G401.6 (cell line): ENCODE results near the gene CDCA7L.

Experiments used
- FAIRE-seq: peaks from 2 replicates; lab custom pipeline; 2012; peaks lifted over from hg19 to GRCh38; lab: Jason Lieb, UNC

Gene CDCA7L, protein sequence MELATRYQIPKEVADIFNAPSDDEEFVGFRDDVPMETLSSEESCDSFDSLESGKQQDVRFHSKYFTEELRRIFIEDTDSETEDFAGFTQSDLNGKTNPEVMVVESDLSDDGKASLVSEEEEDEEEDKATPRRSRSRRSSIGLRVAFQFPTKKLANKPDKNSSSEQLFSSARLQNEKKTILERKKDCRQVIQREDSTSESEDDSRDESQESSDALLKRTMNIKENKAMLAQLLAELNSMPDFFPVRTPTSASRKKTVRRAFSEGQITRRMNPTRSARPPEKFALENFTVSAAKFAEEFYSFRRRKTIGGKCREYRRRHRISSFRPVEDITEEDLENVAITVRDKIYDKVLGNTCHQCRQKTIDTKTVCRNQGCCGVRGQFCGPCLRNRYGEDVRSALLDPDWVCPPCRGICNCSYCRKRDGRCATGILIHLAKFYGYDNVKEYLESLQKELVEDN

DNA sequence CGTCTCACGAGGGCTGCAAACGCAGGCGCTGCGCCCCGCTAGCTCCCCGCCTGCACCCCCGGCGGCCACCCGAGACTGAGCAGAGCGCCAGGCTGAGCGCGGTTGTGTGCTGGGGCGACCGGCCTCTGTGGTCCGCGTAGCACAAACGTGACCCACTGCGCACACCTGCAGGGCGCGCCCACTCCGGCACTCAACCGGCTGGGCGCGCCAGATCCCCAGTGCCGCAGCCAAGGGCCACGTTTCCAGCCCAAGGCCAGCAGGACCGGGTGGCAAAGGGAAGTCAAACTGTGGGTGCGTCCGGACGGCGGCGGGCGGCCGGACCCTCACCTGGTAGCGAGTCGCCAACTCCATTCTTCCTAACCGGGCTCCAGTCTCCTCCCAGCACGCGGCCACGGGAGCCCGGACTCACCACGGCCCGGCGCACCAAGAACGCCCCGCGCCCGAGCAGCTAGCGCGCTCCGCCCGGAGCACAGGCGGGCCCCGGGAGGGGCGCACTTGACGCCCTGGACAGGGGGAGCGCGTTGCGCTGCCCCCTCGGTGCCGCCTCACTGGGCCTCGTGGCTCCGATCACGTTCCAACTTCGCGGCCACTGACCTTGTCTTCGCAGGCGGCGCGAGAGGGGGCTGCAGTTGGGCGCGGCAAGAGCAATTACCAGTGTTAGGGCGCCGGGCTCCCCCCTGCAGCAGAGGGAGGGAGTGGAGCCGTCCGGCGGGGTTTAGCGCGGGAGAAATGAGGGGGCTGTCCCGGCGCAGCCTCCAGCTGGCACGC lies at the start of gene CDCA7L:
Gene CDCA7L, minus strand, starts transcription at position 446 of the 768 bp plus-strand sequence. Its CDS starts 95 bp downstream, at position 351.
- FAIRE-seq = no peak

GRCh38 chr7:21986096-21986495 lies 40.4 kb upstream of the CDCA7L start:
- FAIRE-seq = no peak

DNA sequence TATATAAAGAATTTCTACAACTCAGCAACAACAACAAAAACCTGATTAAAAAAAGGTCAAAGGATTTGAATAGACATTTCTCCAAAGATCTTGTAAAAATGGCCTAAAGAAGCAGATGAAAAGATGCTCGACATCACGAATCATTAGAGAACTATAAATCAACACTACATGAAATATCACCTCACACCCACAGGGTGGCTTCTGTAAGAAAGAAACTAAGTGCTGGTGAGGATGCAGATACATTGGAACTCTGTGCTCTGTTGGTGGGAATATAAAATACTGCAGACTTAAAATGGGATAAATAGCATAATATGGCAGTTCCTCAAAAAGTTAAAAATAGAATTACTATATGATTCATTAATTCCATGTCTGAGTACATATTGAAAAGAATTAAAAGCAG lies 38.3 kb upstream of the CDCA7L start:
- no peak for FAIRE-seq

- no peak for FAIRE-seq
Observed at GRCh38 chr7:21983056-21983455, 37.4 kb upstream of the CDCA7L start.

DNA sequence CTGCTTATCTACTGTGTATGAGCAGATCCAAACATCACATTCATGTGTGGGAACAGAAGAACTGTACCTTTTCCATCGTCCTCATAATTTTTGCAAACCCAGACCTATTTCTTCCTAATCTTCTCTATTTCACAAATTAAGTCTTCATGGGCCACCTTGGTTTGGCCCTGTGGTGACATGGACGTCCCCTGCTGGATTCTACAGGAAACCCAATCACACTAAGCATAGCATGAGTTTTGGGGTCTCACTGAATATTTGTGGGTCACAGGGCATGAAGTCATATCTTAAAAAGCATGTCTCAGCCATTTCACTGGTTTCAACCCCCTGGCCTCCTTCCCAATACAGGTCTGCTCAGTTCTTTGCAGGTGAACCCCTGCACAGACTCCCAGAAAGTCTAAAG lies 35.8 kb upstream of the CDCA7L start:
- FAIRE-seq = no peak

- no peak for FAIRE-seq
Observed at GRCh38 chr7:21980926-21981500, 35.3 kb upstream of the CDCA7L start.

DNA sequence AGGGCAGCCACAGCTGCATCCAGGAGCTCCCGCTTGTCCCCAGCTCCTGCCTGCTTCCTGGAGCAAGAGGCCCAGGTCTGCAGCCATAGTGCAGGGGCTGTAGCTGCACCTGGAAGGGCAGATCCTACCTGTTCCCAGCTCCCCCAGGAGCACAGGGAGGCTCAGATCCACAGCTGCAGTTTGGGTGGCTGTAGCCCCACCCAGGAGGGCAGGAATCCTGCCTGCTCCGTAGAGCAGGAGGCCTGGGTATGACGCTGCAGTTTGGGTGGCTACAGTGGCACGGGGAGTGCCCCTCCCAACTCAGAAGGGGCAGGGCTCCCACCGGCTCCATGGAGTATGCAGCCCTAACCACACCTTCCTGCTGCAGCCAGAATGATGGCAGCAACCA lies 26.7 kb upstream of the CDCA7L start:
- FAIRE-seq = no peak

DNA sequence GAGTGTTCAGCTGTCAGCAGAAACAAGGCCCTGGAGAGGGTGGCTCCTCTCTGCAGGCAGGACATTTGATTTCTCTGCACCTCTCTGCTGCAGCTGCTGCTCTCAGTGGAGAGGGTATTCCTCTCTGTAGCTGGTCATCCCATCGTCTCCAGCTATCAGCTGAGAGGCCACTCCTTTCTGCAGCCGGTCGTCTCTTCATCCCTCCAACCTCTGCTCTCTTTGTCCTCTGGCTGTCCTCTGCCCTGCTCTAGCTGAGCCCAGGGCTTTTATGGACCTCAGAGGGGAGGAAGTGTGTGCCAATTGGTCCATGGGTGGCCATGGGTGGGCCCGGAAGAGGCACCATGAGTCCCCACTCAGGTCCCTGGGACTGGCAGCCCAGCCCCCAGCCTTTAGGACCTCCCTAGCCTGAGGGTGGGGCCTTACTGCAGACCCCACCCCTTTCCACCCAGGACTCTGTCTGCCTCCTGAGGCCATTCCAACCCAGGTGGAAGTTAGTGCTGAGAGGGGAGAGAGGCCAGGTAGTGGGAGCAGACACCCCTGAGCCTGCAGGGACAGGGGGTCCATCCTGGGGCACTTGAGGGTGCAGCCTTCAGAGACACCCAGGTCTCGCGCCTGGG lies 26.2 kb upstream of the CDCA7L start:
- FAIRE-seq = no peak

DNA sequence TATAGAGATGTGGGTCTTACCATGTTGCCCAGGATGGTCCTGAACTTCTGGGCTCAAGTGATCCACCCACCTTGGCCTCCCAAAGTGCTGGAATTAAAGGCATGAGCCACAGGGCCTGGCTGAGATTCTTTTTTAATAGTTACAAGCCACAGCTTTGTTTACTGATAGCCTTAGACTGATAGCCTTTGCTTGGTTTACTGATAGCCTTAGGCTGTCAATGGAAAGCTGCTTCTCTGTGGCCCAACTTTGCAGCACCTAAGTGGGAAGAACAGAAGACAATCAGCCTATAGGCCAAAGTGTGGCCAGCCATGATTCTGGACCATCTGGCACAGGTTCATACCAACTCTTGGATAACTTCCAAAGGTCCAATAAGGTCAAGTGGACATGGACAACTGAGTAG lies 24.1 kb upstream of the CDCA7L start:
- no peak for FAIRE-seq

- no peak for FAIRE-seq
Observed at GRCh38 chr7:21967598-21968003, 21.9 kb upstream of the CDCA7L start.

- FAIRE-seq = no peak
Observed at GRCh38 chr7:21966271-21966670, 20.6 kb upstream of the CDCA7L start.

DNA sequence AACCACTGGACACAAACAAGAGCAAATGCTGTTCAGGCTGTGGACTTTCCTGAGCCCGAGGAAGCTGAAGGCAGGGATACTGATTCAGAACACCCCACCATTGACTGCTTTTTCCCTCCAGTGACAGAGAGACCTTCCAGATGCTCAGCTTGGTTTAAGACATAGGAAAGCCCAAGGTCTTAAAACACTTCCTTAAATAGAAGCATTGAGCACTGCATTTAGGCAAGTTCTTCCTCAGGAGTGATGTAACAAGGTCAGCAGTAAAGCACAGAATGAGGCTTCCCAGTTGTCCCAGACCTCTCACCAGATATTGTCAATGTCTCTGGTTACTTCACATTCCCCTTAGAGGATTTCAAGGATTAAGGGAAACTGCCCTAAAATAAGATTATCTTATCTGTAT lies 19.6 kb upstream of the CDCA7L start:
- FAIRE-seq = no peak

DNA sequence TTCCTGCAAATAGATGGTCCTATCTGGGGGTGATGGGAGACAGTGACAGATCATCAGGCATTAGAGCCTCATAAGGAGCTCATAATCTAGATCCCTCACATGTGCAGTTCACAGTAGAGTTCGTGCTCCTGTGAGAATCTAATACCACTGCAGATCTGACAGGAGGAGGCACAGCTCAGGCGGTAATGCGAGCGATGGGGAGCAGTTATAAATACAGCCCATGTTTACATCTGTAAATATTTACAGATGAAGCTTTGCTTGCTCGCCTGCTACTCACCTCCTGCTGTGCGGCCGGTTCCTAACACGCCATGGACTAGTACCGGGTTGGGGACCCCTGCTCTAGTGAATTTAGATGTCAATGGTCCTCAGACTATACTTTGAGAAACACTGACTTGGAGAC lies 17.0 kb upstream of the CDCA7L start:
- no peak for FAIRE-seq

GRCh38 chr7:21960922-21961321 lies 15.2 kb upstream of the CDCA7L start:
- no peak for FAIRE-seq

DNA sequence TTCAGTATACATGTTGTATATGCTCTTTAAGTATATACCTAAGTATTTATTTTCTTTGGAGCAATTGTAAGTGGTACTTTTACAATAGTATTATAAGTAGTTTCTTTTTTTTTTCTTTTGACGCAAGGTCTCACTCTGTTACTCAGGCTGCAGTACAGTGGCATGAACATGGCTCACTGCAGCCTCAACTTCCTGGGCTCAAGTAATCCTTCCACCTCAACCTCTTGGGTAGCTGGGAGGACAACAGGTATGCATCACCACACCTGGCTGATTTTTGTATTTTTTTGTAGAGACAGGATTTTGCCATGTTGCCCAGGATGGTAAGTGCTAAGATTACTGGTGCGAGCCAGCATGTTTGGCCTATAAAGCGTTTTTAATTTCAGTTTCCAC lies 13.7 kb upstream of the CDCA7L start:
- no peak for FAIRE-seq

GRCh38 chr7:21953781-21954180 lies 8.1 kb upstream of the CDCA7L start:
- no peak for FAIRE-seq

DNA sequence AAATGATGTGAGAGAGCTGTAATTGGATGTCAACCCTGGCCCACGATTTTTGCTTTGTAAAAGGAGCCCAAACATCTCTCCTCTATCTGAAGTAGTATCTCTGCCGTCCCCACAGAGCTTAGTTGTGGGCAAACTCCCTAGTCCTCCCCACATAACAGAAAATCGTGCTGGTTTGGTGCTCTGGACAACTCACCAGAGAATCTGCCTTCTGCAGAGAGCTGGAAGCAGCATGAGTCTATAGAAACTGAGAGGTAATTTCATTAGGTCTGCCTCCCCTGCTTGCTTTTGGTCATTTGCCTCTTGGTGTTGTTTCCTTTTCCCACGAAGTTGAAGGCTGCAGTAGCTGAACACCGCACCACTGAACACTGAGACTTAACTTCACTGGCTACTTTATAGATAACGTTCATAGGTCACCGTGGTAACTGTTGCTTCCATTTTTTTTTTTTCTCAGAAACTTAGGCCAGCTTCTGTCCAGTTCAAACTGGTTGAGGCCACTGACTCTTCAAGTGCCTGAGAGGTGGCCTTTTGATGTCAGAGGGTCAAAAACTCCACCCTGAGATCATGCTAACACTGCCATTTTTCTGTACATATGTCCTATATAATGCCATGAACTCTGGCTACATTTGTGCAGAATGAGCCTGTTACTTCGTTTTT lies 3.3 kb upstream of the CDCA7L start:
- FAIRE-seq = no peak

DNA sequence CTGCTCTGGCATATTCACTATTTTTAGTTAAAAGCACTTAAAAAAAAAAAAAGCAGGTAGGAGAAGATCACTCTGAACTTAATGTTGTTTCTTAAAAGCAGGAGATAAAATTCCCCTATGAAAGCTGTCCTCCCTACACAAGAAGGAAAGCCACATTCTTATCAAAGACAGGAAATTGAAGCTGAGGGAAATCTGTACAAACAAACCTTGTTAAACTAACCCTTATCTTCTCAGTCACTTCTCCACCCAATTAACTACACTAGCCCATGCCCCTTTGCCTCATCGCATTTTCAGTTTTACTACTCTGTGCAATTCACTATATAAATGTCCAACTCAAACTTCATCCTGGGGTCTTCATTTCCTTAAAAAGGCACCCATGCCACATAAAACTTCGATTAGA lies 2.7 kb upstream of the CDCA7L start:
- no peak for FAIRE-seq

DNA sequence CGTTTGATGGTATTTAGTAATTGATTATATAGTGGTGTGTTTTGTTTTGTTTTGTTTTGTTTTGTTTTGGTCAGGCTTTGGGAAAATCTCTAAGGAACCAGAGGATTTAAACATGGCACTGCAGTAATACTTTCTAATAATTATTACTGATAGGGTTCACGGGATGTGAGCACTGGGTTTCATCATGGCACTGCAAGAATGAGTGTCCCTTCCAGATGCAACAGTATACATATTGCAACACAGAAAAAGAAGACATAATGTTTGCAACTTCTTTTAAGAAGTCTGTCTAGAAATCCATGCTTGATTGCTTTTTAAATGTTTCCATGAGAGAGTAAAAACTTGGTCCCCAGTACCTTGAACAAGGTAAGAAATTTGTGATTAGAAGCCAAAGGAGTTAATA lies 2.2 kb upstream of the CDCA7L start:
- no peak for FAIRE-seq

- peak; percentile 75 for FAIRE-seq
Observed at GRCh38 chr7:21947056-21947455, 1.4 kb upstream of the CDCA7L start.

DNA sequence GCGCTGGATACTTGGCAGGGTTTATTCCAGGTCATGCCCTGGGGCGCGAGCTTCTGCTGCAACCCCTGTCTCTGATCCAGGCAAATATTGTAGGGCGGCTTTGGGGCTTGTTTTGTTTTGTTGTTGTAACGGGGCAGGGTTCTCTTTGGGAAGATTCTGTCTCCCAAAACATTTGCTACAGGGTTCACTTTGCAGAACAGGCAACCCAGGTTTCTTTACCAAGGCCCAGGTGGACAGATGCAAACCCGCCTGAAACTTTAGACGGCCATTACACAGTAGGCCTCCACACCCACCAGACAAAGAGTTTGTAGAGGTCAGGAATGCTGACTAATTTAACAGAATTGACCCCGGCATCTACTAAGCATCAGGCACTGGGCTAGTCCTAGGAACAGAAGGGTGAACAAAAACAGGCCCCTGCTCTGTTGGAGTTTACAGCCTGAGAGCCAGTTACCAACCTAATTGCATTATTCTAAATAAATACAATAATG lies 567 bp upstream of the CDCA7L start:
- FAIRE-seq = peak; percentile 27
